Trophoblast cell (in vitro differentiated cells and primary cell): Measurements from ENCODE around the gene APOA4.

Source experiments
- DNase-seq, 2 donors: peaks; one replicate each; pipeline ENCODE4 v3.0.0-alpha.2; 2016
- H2AFZ ChIP-seq: 2 replicates; pipeline ENCODE4 v1.6.1; 2013; ENCODE audit warnings: low read length, moderate library complexity, mild to moderate bottlenecking; ENCODE audit not compliant: insufficient read depth, poor library complexity
- H2AK5ac ChIP-seq: 2 replicates; pipeline ENCODE4 v1.6.1; 2013; ENCODE audit warnings: mild to moderate bottlenecking, low read length
- H2BK120ac ChIP-seq: 2 replicates; pipeline ENCODE4 v1.6.1; 2013; ENCODE audit warnings: low read length, mild to moderate bottlenecking, moderate library complexity; ENCODE audit not compliant: insufficient read depth, poor library complexity
- H2BK12ac ChIP-seq: 2 replicates; pipeline ENCODE4 v1.6.1; 2013; ENCODE audit warnings: mild to moderate bottlenecking, low read length, moderate library complexity
- H2BK5ac ChIP-seq: 2 replicates; pipeline ENCODE4 v1.6.1; 2013; ENCODE audit warnings: low read length, low read depth, moderate library complexity, mild to moderate bottlenecking; ENCODE audit not compliant: poor library complexity
- H3K14ac ChIP-seq: 2 replicates; pipeline ENCODE4 v1.6.1; 2013; ENCODE audit warnings: mild to moderate bottlenecking, low read length
- H3K18ac ChIP-seq: 2 replicates; pipeline ENCODE4 v1.6.1; 2013; ENCODE audit warnings: mild to moderate bottlenecking, low read length
- H3K23ac ChIP-seq: 2 replicates; pipeline ENCODE4 v1.6.1; 2013; ENCODE audit warnings: low read length
- H3K27ac ChIP-seq: 2 replicates; pipeline ENCODE4 v1.5.1; 2013; ENCODE audit warnings: low read depth, mild to moderate bottlenecking, inconsistent platforms, low read length, moderate library complexity
- H3K27me3 ChIP-seq: 2 replicates; pipeline ENCODE4 v1.6.1; 2013; ENCODE audit warnings: inconsistent platforms, mild to moderate bottlenecking, low read length, moderate library complexity; ENCODE audit not compliant: insufficient read depth
- H3K36me3 ChIP-seq, 2 experiments: 1 replicate in 1 of 2; 2 replicates in 1 of 2; pipeline ENCODE4 v1.6.1; 2013; ENCODE audit warnings: low read length in 2 of 2, mild to moderate bottlenecking in 2 of 2, moderate library complexity in 1 of 2; ENCODE audit not compliant: insufficient read depth in 2 of 2, control insufficient read depth in 1 of 2
- H3K4ac ChIP-seq: 2 replicates; pipeline ENCODE4 v1.6.1; 2013; ENCODE audit warnings: low read depth, mild to moderate bottlenecking, low read length, moderate library complexity
- H3K4me1 ChIP-seq, 2 experiments: 1 replicate in 1 of 2; 2 replicates in 1 of 2; pipeline ENCODE4 v1.6.1; 2013; ENCODE audit warnings: low read length in 2 of 2, mild to moderate bottlenecking in 2 of 2, moderate library complexity in 1 of 2; ENCODE audit not compliant: insufficient read depth in 2 of 2, control insufficient read depth in 1 of 2
- H3K4me2 ChIP-seq: 2 replicates; pipeline ENCODE4 v1.6.1; 2013; ENCODE audit warnings: inconsistent platforms, mild to moderate bottlenecking, low read length, moderate library complexity
- H3K4me3 ChIP-seq: 2 replicates; pipeline ENCODE4 v1.5.1; 2013; ENCODE audit warnings: mild to moderate bottlenecking, low read depth, low read length, inconsistent platforms
- H3K79me1 ChIP-seq: one replicate; pipeline ENCODE4 v1.6.1; 2013; ENCODE audit warnings: low read length
- H3K79me2 ChIP-seq: 2 replicates; pipeline ENCODE4 v1.6.1; 2013; ENCODE audit warnings: low read length, mild to moderate bottlenecking; ENCODE audit not compliant: control insufficient read depth, insufficient read depth, poor library complexity
- H3K9ac ChIP-seq: 2 replicates; pipeline ENCODE4 v1.6.1; 2013; ENCODE audit warnings: mild to moderate bottlenecking, low read length
- H3K9me3 ChIP-seq: 2 replicates; pipeline ENCODE4 v1.6.1; 2013; ENCODE audit warnings: low read depth, mild to moderate bottlenecking, control low read depth, inconsistent platforms, low read length; ENCODE audit not compliant: insufficient read depth
- H4K12ac ChIP-seq: 2 replicates; pipeline ENCODE4 v1.6.1; 2013; ENCODE audit warnings: low read depth, mild to moderate bottlenecking, low read length, moderate library complexity
- H4K8ac ChIP-seq: 2 replicates; pipeline ENCODE4 v1.6.1; 2013; ENCODE audit warnings: low read depth, mild to moderate bottlenecking, low read length, moderate library complexity
- H4K91ac ChIP-seq: one replicate; pipeline ENCODE4 v1.6.1; 2013; ENCODE audit warnings: low read depth, mild to moderate bottlenecking, low read length, moderate library complexity
- WGBS: extraction: QIAGEN DNeasy Blood & Tissue Kit; methylation state at CpG from one replicate; pipeline ENCODE4 v1.1.7; 2013; ENCODE audit warnings: missing lambda C conversion rate; ENCODE audit not compliant: insufficient read length, insufficient coverage; ENCODE audit errors: extremely low coverage; 5-methylcytosine and 5-hydroxymethylcytosine counted together

The APOA4 gene

GRCh38 chr11:116771935-116772334 lies 51.2 kb downstream of the APOA4 start:
- Histone ChIP-seq H2BK120ac (no peak overlapping the region), H3K36me3 (peaks cover 5 to 7% of the 10 kb centered on the region in 2 experiments), H3K9me3 (no peaks in the 10 kb centered on the region), H3K79me2 (peaks cover 5% of the 10 kb centered on the region), H2AK5ac (no peak overlapping the region), H3K14ac (no peak overlapping the region), H3K4me1 (peaks cover 4 to 6% of the 10 kb centered on the region in 2 experiments), H3K23ac (no peak overlapping the region), H3K9ac (no peak overlapping the region), H3K27me3 (no peaks in the 10 kb centered on the region), H4K91ac (no peak overlapping the region), H3K4me3 (no peak overlapping the region), H2AFZ (no peak overlapping the region), H2BK12ac (no peak overlapping the region), H3K27ac (no peak overlapping the region), H3K4ac (peak overlapping the region; percentile 96), H3K18ac (no peak overlapping the region), H3K4me2 (peak overlapping the region; percentile 93), H4K12ac (peak overlapping the region; percentile 44), H2BK5ac (no peak overlapping the region), H3K79me1 (peaks cover 5% of the 10 kb centered on the region), H4K8ac (no peak overlapping the region)
- WGBS: no CpG with 5 or more reads among the region's 2 CpGs
- DNase-seq: no peak
